Esophagus squamous epithelium (tissue), 5 donors: ENCODE data around the gene SBF1. TPM values are rescaled to one million over a fixed set of nuclear protein-coding genes. Genes with fewer than 3 reads are reported as not detected.

Experiments
- DNase-seq: peaks from one replicate; lab custom pipeline; 2025; lab: John Stamatoyannopoulos, UW
- H3K27ac ChIP-seq, 4 donors: fragments of 200-600 bp; sonication (generic); one replicate each; pipeline ENCODE4 v1.5.1; 2016 to 2019; ENCODE audit warnings: mild to moderate bottlenecking in 1 of 4
- H3K27me3 ChIP-seq, 4 donors: fragments of 200-600 bp; sonication (generic); 1 replicate in 3 of 4; 2 replicates in 1 of 4; pipeline versions ENCODE4 v1.5.1 to v1.6.0; 2017 to 2021; ENCODE audit warnings: antibody characterized with exemption in 1 of 4
- H3K36me3 ChIP-seq, 3 donors: fragments of 200-600 bp; sonication (generic); one replicate each; pipeline ENCODE4 v1.5.1; 2016 to 2019
- H3K4me1 ChIP-seq, 3 donors: fragments of 200-600 bp; sonication (generic); one replicate each; pipeline ENCODE4 v1.5.1; 2017 to 2019
- H3K4me3 ChIP-seq, 4 donors: fragments of 200-600 bp; sonication (generic); 1 replicate in 3 of 4; 2 replicates in 1 of 4; pipeline ENCODE4 v1.5.1; 2016 to 2019; ENCODE audit warnings: mild to moderate bottlenecking in 2 of 4, moderate library complexity in 1 of 4
- H3K9me3 ChIP-seq, 3 donors: fragments of 200-600 bp; sonication (generic); one replicate each; pipeline ENCODE4 v1.5.1; 2016 to 2019
- CTCF ChIP-seq, 6 experiments: fragments of 450-650 bp in 4 of 6; fragments of 200-600 bp in 2 of 6; sonication (generic) in 2 of 6; IDR thresholded peaks; one replicate each; pipeline ENCODE4 v1.5.1; 2016 to 2019; ENCODE audit warnings: antibody characterized with exemption in 6 of 6, mild to moderate bottlenecking in 4 of 6, moderate library complexity in 4 of 6
- POLR2A ChIP-seq, 4 donors: fragments of 450-650 bp; IDR thresholded peaks; one replicate each; pipeline ENCODE4 v1.6.1; 2017; ENCODE audit warnings: antibody characterized with exemption in 4 of 4, mild to moderate bottlenecking in 4 of 4, moderate library complexity in 3 of 4
- WGBS, 2 donors: methylation state at CpG; one replicate each; pipeline ENCODE4 v1.1.5; 2018; 5-methylcytosine and 5-hydroxymethylcytosine counted together
- intact Hi-C: fragments of 100-400 bp; cut with DNase I; formaldehyde crosslinking; loops from one replicate; pipeline ENCODE4 v1.15.0; 2022
- total RNA-seq, 4 donors: library from RNA; depleted of rRNA; stranded (reverse); fragments of >200 nt; gene quantifications; one replicate each; pipeline ENCODE4 v1.1.0, GENCODE V29; 2016
- donor health status: DM: yes; HTN: yes; CAD: no.

SBF1 gene
- total RNA-seq, 4 donors from 2014 or later, result 38.3 to 92.0 (median 63.4) TPM

GRCh38 chr22:50440544-50441249 is 34.1 kb downstream of the SBF1 start:
- 89 to 90% methylated on average over 2 to 3 of the region's 26 CpGs for WGBS, 2 donors
- DNase-seq, result no peak
- TF ChIP-seq POLR2A (IDR thresholded peaks at IDR 0.05), result no peak
- no peak for TF ChIP-seq CTCF (IDR thresholded peaks at IDR 0.05)
- H3K4me3 ChIP-seq, result no peak overlapping the region
- intact Hi-C loops, result no loop called here
- H3K4me1 ChIP-seq, result peaks cover 0 to 25% (median 10%) of the 10 kb centered on the region in 3 donors
- H3K9me3 ChIP-seq, result no peaks in the 10 kb centered on the region
- H3K27ac ChIP-seq, result no peak overlapping the region
- no peaks in the 10 kb centered on the region for H3K27me3 ChIP-seq
- H3K36me3 ChIP-seq, result peaks cover 36 to 100% (median 46%) of the 10 kb centered on the region in 3 donors

GRCh38 chr22:50439871-50440331 is 34.9 kb downstream of the SBF1 start:
- no peak overlapping the region for H3K4me3 ChIP-seq
- TF ChIP-seq POLR2A (IDR thresholded peaks at IDR 0.05), result no peak
- TF ChIP-seq CTCF (IDR thresholded peaks at IDR 0.05), result no peak
- no peaks in the 10 kb centered on the region for H3K27me3 ChIP-seq
- WGBS, 2 donors, result 40 to 80% methylated on average over 1 to 5 of the region's 10 CpGs
- no peak for DNase-seq
- peaks cover 36 to 100% (median 52%) of the 10 kb centered on the region in 3 donors for H3K36me3 ChIP-seq
- H3K9me3 ChIP-seq, result no peaks in the 10 kb centered on the region
- peaks cover 7 to 28% (median 10%) of the 10 kb centered on the region in 3 donors for H3K4me1 ChIP-seq
- intact Hi-C loops, result no loop called here
- no peak overlapping the region for H3K27ac ChIP-seq

GRCh38 chr22:50439314-50439870 is 35.4 kb downstream of the SBF1 start:
- Histone ChIP-seq H3K4me1 (peaks cover 6 to 27% (median 8%) of the 10 kb centered on the region in 3 donors), H3K27me3 (no peaks in the 10 kb centered on the region), H3K36me3 (peaks cover 36 to 98% (median 56%) of the 10 kb centered on the region in 3 donors), H3K9me3 (no peaks in the 10 kb centered on the region), H3K27ac (no peak overlapping the region), H3K4me3 (no peak overlapping the region)
- TF ChIP-seq CTCF (IDR thresholded peaks at IDR 0.05), result no peak
- TF ChIP-seq POLR2A (IDR thresholded peaks at IDR 0.05), result no peak
- intact Hi-C loops, result no loop called here
- DNase-seq, result no peak
- no CpG with 5 or more reads among the region's 17 CpGs for WGBS, 2 donors

GRCh38 chr22:50438305-50439275 is 36.2 kb downstream of the SBF1 start:
- H3K36me3 ChIP-seq, result peaks cover 36 to 90% (median 56%) of the 10 kb centered on the region in 3 donors
- no peak for TF ChIP-seq CTCF (IDR thresholded peaks at IDR 0.05)
- TF ChIP-seq POLR2A (IDR thresholded peaks at IDR 0.05), result no peak
- peaks cover 0 to 19% (median 8%) of the 10 kb centered on the region in 3 donors for H3K4me1 ChIP-seq
- H3K27ac ChIP-seq, result no peak overlapping the region
- no peaks in the 10 kb centered on the region for H3K27me3 ChIP-seq
- 56 to 73% methylated on average over 3 to 6 of the region's 34 CpGs for WGBS, 2 donors
- DNase-seq, result no peak
- H3K4me3 ChIP-seq, result no peak overlapping the region
- intact Hi-C loops, result no loop called here
- H3K9me3 ChIP-seq, result no peaks in the 10 kb centered on the region
